Measurements from ENCODE around the gene CYP26C1. TPM values are rescaled to one million over a fixed set of nuclear protein-coding genes. Genes with fewer than 3 reads are reported as not detected.

CYP26C1 gene
- total RNA-seq, 1 experiment from 2014 or later = 0.09 TPM

GRCh38 chr10:93085272-93085859, 24.8 kb downstream of the CYP26C1 start:
- peaks cover 4% of the 10 kb centered on the region for H3K4me1 ChIP-seq
- ChIA-PET POLR2A (no interaction called here), CTCF (no interaction called here)
- no peaks in the 10 kb centered on the region for H3K9me3 ChIP-seq
- H3K4me3 Mint-ChIP-seq (ENCODE audit: unreplicated experiment) = no peak overlapping the region
- H3K27ac Mint-ChIP-seq (ENCODE audit: unreplicated experiment) = no peak overlapping the region
- no peak for TF ChIP-seq CTCF (IDR thresholded peaks at IDR 0.05; ENCODE audit: insufficient read depth in 1 of 2, low read depth in 1 of 2, low read length in 1 of 2, severe bottlenecking in 1 of 2, unreplicated experiment in 1 of 2)
- H3K36me3 Mint-ChIP-seq (ENCODE audit: insufficient read depth, unreplicated experiment) = peaks cover 7% of the 10 kb centered on the region
- no peak overlapping the region for H3K4me3 ChIP-seq (ENCODE audit: low read depth, low read length)
- no peaks in the 10 kb centered on the region for H3K27me3 Mint-ChIP-seq (ENCODE audit: insufficient read depth, unreplicated experiment)
- intact Hi-C loops (cut with micrococcal nuclease; ENCODE audit: unreplicated experiment) = no loop called here
- H3K9me3 Mint-ChIP-seq (ENCODE audit: unreplicated experiment) = no peaks in the 10 kb centered on the region
- peaks cover 13% of the 10 kb centered on the region for H3K4me1 Mint-ChIP-seq (ENCODE audit: low read depth, unreplicated experiment)
- no TSS peak for BruUV-seq (replicated peaks)
- no peaks in the 10 kb centered on the region for H3K27me3 ChIP-seq (replicated peaks; ENCODE audit: control insufficient read depth, insufficient read depth, low read length)
- H3K36me3 ChIP-seq (ENCODE audit: control insufficient read depth, insufficient read depth, low read length) = no peaks in the 10 kb centered on the region
- no peak for DNase-seq

GRCh38 chr10:93086289-93086688, 25.7 kb downstream of the CYP26C1 start:
- Mint-ChIP-seq H3K27ac (ENCODE audit: unreplicated experiment) (no peak overlapping the region), H3K27me3 (ENCODE audit: insufficient read depth, unreplicated experiment) (no peaks in the 10 kb centered on the region), H3K36me3 (ENCODE audit: insufficient read depth, unreplicated experiment) (no peaks in the 10 kb centered on the region), H3K9me3 (ENCODE audit: unreplicated experiment) (no peaks in the 10 kb centered on the region), H3K4me3 (ENCODE audit: unreplicated experiment) (no peak overlapping the region), H3K4me1 (ENCODE audit: low read depth, unreplicated experiment) (peaks cover 5% of the 10 kb centered on the region)
- no peaks in the 10 kb centered on the region for H3K9me3 ChIP-seq
- H3K36me3 ChIP-seq (ENCODE audit: control insufficient read depth, insufficient read depth, low read length) = no peaks in the 10 kb centered on the region
- no TSS peak for BruUV-seq (replicated peaks)
- POLR2A ChIA-PET = no interaction called here
- DNase-seq = no peak
- CTCF ChIA-PET = no interaction called here
- H3K27me3 ChIP-seq (replicated peaks; ENCODE audit: control insufficient read depth, insufficient read depth, low read length) = no peaks in the 10 kb centered on the region
- H3K4me1 ChIP-seq = no peaks in the 10 kb centered on the region
- intact Hi-C loops (cut with micrococcal nuclease; ENCODE audit: unreplicated experiment) = no loop called here
- no peak for TF ChIP-seq CTCF (IDR thresholded peaks at IDR 0.05; ENCODE audit: insufficient read depth in 1 of 2, low read depth in 1 of 2, low read length in 1 of 2, severe bottlenecking in 1 of 2, unreplicated experiment in 1 of 2)
- no peak overlapping the region for H3K4me3 ChIP-seq (ENCODE audit: low read depth, low read length)

GRCh38 chr10:93087846-93088245, 27.2 kb downstream of the CYP26C1 start:
- no peaks in the 10 kb centered on the region for H3K9me3 ChIP-seq
- POLR2A ChIA-PET = no interaction called here
- intact Hi-C loops (cut with micrococcal nuclease; ENCODE audit: unreplicated experiment) = no loop called here
- TF ChIP-seq CTCF (IDR thresholded peaks at IDR 0.05; ENCODE audit: insufficient read depth in 1 of 2, low read depth in 1 of 2, low read length in 1 of 2, severe bottlenecking in 1 of 2, unreplicated experiment in 1 of 2) = no peak
- no peaks in the 10 kb centered on the region for H3K36me3 ChIP-seq (ENCODE audit: control insufficient read depth, insufficient read depth, low read length)
- DNase-seq = no peak
- H3K4me3 Mint-ChIP-seq (ENCODE audit: unreplicated experiment) = no peak overlapping the region
- H3K4me1 Mint-ChIP-seq (ENCODE audit: low read depth, unreplicated experiment) = no peaks in the 10 kb centered on the region
- H3K36me3 Mint-ChIP-seq (ENCODE audit: insufficient read depth, unreplicated experiment) = no peaks in the 10 kb centered on the region
- H3K27ac Mint-ChIP-seq (ENCODE audit: unreplicated experiment) = no peak overlapping the region
- no peaks in the 10 kb centered on the region for H3K27me3 ChIP-seq (replicated peaks; ENCODE audit: control insufficient read depth, insufficient read depth, low read length)
- peaks cover under 1% of the 10 kb centered on the region for H3K9me3 Mint-ChIP-seq (ENCODE audit: unreplicated experiment)
- H3K4me1 ChIP-seq = no peaks in the 10 kb centered on the region
- H3K27me3 Mint-ChIP-seq (ENCODE audit: insufficient read depth, unreplicated experiment) = no peaks in the 10 kb centered on the region
- no peak overlapping the region for H3K4me3 ChIP-seq (ENCODE audit: low read depth, low read length)
- BruUV-seq (replicated peaks) = no TSS peak
- CTCF ChIA-PET = no interaction called here

All from Caco-2 (cell line).